HCT116 (cell line): Measurements from ENCODE around the gene TMEM62. TPM values are rescaled to one million over a fixed set of nuclear protein-coding genes. Genes with fewer than 3 reads are reported as not detected.
"Not testable (repeated sequence)": the region's sequence is repeated elsewhere in the genome, so short reads cannot be mapped to it uniquely, and the experiment has no call there.

Experiments
- ATAC-seq: fragments of 200-7000 bp; cut with Tn5 transposase; 2 replicates; pipeline ENCODE4 v1.9.1; 2020; ENCODE audit warnings: mild to moderate bottlenecking, moderate library complexity
- BruUV-seq: library from RNA; stranded (reverse); fragments of 400-500 nt; replicated peaks from 2 replicates; lab custom pipeline; 2021; lab: Mats Ljungman, UMichigan
- CTCF ChIA-PET: fragments of 300-600 bp; sonication (Branson Sonifier 250); formaldehyde crosslinking; loops from one replicate; lab custom pipeline; 2021; ENCODE audit warnings: antibody characterized with exemption; lab: Charles Lee
- POLR2A ChIA-PET: fragments of 300-600, 350-600 bp; sonication (Branson Sonifier 250); formaldehyde crosslinking; loops from one replicate; lab custom pipeline; 2021; ENCODE audit warnings: antibody characterized with exemption; lab: Charles Lee
- RAD21 ChIA-PET, 2 experiments: fragments of 300-600 bp; sonication (Branson Sonifier 250); formaldehyde crosslinking; loops; one replicate each; lab custom pipeline; 2023; ENCODE audit warnings: low total read pairs in 2 of 2; ENCODE audit not compliant: uncharacterized antibody in 2 of 2, unreplicated experiment in 2 of 2, low non-redundant PET in 1 of 2; lab: Charles Lee
- DNase-seq: peaks from one replicate; pipeline ENCODE4 v3.0.0-alpha.2; 2010; ENCODE audit warnings: low read depth, low spot score
- H2AFZ ChIP-seq: fragments of 200-600 bp; shearing (Covaris generic), sonication (generic); 2 replicates; pipeline ENCODE4 v1.6.1; 2017; ENCODE audit warnings: low read depth, mixed run types, mixed read lengths, antibody characterized with exemption, low read length; ENCODE audit not compliant: poor library complexity, severe bottlenecking
- H3K27ac ChIP-seq: 2 replicates; pipeline ENCODE4 v1.5.1; 2012; ENCODE audit warnings: low read depth, low read length
- H3K27me3 ChIP-seq: fragments of 200-600 bp; sonication (generic); 2 replicates; pipeline ENCODE4 v1.6.1; 2016; ENCODE audit warnings: mixed run types, low read length, mixed read lengths; ENCODE audit not compliant: insufficient read depth
- H3K36me3 ChIP-seq, 2 experiments: fragments of 200-500 bp in 1 of 2; fragments of 200-600 bp in 1 of 2; sonication (Bioruptor generic) in 1 of 2; sonication (generic) in 1 of 2; 2 replicates each; pipeline versions ENCODE4 v1.5.1 to v1.6.1; 2014 to 2016; ENCODE audit warnings: low read length in 2 of 2, inconsistent platforms in 1 of 2, mixed read lengths in 1 of 2, mixed run types in 1 of 2; ENCODE audit not compliant: insufficient read depth in 2 of 2, control insufficient read depth in 1 of 2
- H3K4me1 ChIP-seq, 2 experiments: fragments of 200-600 bp in 1 of 2; sonication (generic) in 1 of 2; 2 replicates each; pipeline versions ENCODE4 v1.5.1 to v1.6.1; 2012 to 2017; ENCODE audit warnings: low read length in 2 of 2, inconsistent platforms in 1 of 2, mild to moderate bottlenecking in 1 of 2, mixed read lengths in 1 of 2, mixed run types in 1 of 2, moderate library complexity in 1 of 2; ENCODE audit not compliant: insufficient read depth in 2 of 2, control insufficient read depth in 1 of 2
- H3K4me2 ChIP-seq: fragments of 200-600 bp; sonication (generic); 2 replicates; pipeline ENCODE4 v1.6.1; 2017; ENCODE audit warnings: mixed run types, low read length, mixed read lengths
- H3K4me3 ChIP-seq, 2 experiments: fragments of 200-600 bp in 1 of 2; sonication (generic) in 1 of 2; replicated peaks in 1 of 2; 2 replicates each; pipeline ENCODE4 v1.5.1; 2011 to 2016; ENCODE audit warnings: low read length in 2 of 2, control low read depth in 1 of 2, low read depth in 1 of 2, mild to moderate bottlenecking in 1 of 2, mixed read lengths in 1 of 2, mixed run types in 1 of 2
- H3K79me2 ChIP-seq: fragments of 200-600 bp; sonication (generic); 2 replicates; pipeline ENCODE4 v1.6.1; 2017; ENCODE audit warnings: mild to moderate bottlenecking, mixed run types, low read length, moderate library complexity, mixed read lengths; ENCODE audit not compliant: insufficient read depth
- H3K9ac ChIP-seq: fragments of 200-600 bp; sonication (generic); 2 replicates; pipeline ENCODE4 v1.6.1; 2016; ENCODE audit warnings: low read length, mixed read lengths
- H3K9me2 ChIP-seq: fragments of 200-600 bp; sonication (generic), shearing (Covaris generic); 2 replicates; pipeline ENCODE4 v1.6.1; 2017; ENCODE audit warnings: mixed run types, mild to moderate bottlenecking, moderate library complexity; ENCODE audit not compliant: insufficient read depth
- H3K9me3 ChIP-seq, 2 experiments: fragments of 200-500 bp in 1 of 2; fragments of 200-600 bp in 1 of 2; sonication (Bioruptor generic) in 1 of 2; sonication (generic) in 1 of 2; 2 replicates each; pipeline ENCODE4 v1.6.1; 2014 to 2017; ENCODE audit warnings: low read length in 2 of 2, mixed read lengths in 2 of 2, inconsistent platforms in 1 of 2, low read depth in 1 of 2, mild to moderate bottlenecking in 1 of 2, mixed run types in 1 of 2, moderate library complexity in 1 of 2; ENCODE audit not compliant: control insufficient read depth in 1 of 2, insufficient read depth in 1 of 2
- H4K20me1 ChIP-seq: fragments of 200-600 bp; sonication (generic), shearing (Covaris generic); 2 replicates; pipeline ENCODE4 v1.6.1; 2017; ENCODE audit warnings: mixed run types, mild to moderate bottlenecking, moderate library complexity; ENCODE audit not compliant: insufficient read depth
- CBX3 ChIP-seq: IDR thresholded peaks from 2 replicates; pipeline ENCODE4 v1.6.1; 2012; ENCODE audit warnings: low read depth
- FOSL1 ChIP-seq: IDR thresholded peaks from 2 replicates; pipeline ENCODE4 v1.6.1; 2012; ENCODE audit warnings: low read depth
- TCF7L2 ChIP-seq: IDR thresholded peaks from 2 replicates; pipeline ENCODE4 v1.7.0; 2011; ENCODE audit warnings: borderline replicate concordance, inconsistent platforms; ENCODE audit not compliant: insufficient read depth, insufficient read length; ENCODE audit errors: extremely low read depth
- YY1 ChIP-seq: IDR thresholded peaks from 2 replicates; pipeline ENCODE4 v1.6.1; 2011; ENCODE audit warnings: low read length, low read depth, moderate library complexity, mild to moderate bottlenecking; ENCODE audit not compliant: insufficient replicate concordance; ENCODE audit errors: extremely low read depth
- ZNF274 ChIP-seq: fragments of 200-500 bp; sonication (Bioruptor generic); IDR thresholded peaks from 2 replicates; pipeline ENCODE4 v1.6.1; 2014; ENCODE audit warnings: mild to moderate bottlenecking, low read depth, low read length, inconsistent platforms
- intact Hi-C: fragments of 100-400 bp; cut with micrococcal nuclease; formaldehyde crosslinking; loops from 2 replicates; pipeline ENCODE4 v1.10.0; 2022
- total RNA-seq: library from RNA; stranded (reverse); gene quantifications from one replicate; pipeline ENCODE4 v1.2.1, GENCODE V29; 2021; ENCODE audit not compliant: unreplicated experiment

The TMEM62 gene
- total RNA-seq, 1 experiment from 2014 or later: 8.8 TPM

GRCh38 chr15:43194795-43195194 lies 61.4 kb downstream of the TMEM62 start (continued):
- TF ChIP-seq FOSL1 (no peak), YY1 (no peak), TCF7L2 (no peak)

- ChIA-PET POLR2A (no interaction called here), CTCF (interaction anchor here (3.1 kb wide), 1 partner anchor 7 kb away, joined by 23 read pairs; no protein-coding TSS in a partner anchor), RAD21 (no interaction called here)
- no peaks in the 10 kb centered on the region for H3K27me3 ChIP-seq
- peaks cover 12 to 21% of the 10 kb centered on the region in 2 experiments; a peak in 3 of 4 replicates for H3K36me3 ChIP-seq
- intact Hi-C loops: no loop called here
- peaks cover 3% of the 10 kb centered on the region; the same call in 1 of the 2 replicates for H4K20me1 ChIP-seq
- no peak for ATAC-seq
- H3K4me1 ChIP-seq: no peaks in the 10 kb centered on the region
- no TSS peak for BruUV-seq
- H3K4me3 ChIP-seq: no peak overlapping the region
- no peak for DNase-seq
- no peak overlapping the region for H2AFZ ChIP-seq
- H3K27ac ChIP-seq: no peak overlapping the region
- no peaks in the 10 kb centered on the region for H3K79me2 ChIP-seq
- H3K9me3 ChIP-seq: no peaks in the 10 kb centered on the region
- H3K9me2 ChIP-seq: no peaks in the 10 kb centered on the region
- H3K4me2 ChIP-seq: no peak overlapping the region
- H3K9ac ChIP-seq: no peak overlapping the region
- TF ChIP-seq CBX3 (no peak), ZNF274 (no peak)
- TF ChIP-seq, all 23 proteins: peak for 0
Measured at GRCh38 chr15:43196760-43197548, 63.6 kb downstream of the TMEM62 start.

GRCh38 chr15:43197773-43198172 lies 64.4 kb downstream of the TMEM62 start:
- POLR2A ChIA-PET: not testable (repeated sequence)

GRCh38 chr15:43198556-43198955 lies 65.2 kb downstream of the TMEM62 start:
- H3K4me3 ChIP-seq, DNase-seq, H3K27ac ChIP-seq, intact Hi-C loops, POLR2A ChIA-PET, RAD21 ChIA-PET, H3K9ac ChIP-seq, H3K4me2 ChIP-seq, CTCF ChIA-PET, H3K4me1 ChIP-seq, H3K27me3 ChIP-seq, H4K20me1 ChIP-seq, H3K79me2 ChIP-seq, ATAC-seq, H3K9me3 ChIP-seq, BruUV-seq, H2AFZ ChIP-seq, H3K9me2 ChIP-seq, H3K36me3 ChIP-seq: not testable (repeated sequence)

More at GRCh38 chr15:43197773-43198172, 64.4 kb downstream of the TMEM62 start:
- H4K20me1 ChIP-seq, H3K4me3 ChIP-seq, H2AFZ ChIP-seq, H3K27ac ChIP-seq, H3K79me2 ChIP-seq, BruUV-seq, intact Hi-C loops, H3K9me2 ChIP-seq, H3K9ac ChIP-seq, H3K4me1 ChIP-seq, ATAC-seq, CTCF ChIA-PET, RAD21 ChIA-PET, H3K4me2 ChIP-seq, H3K27me3 ChIP-seq, H3K9me3 ChIP-seq, DNase-seq: not testable (repeated sequence)
- H3K36me3 ChIP-seq: peaks cover 5 to 14% of the 10 kb centered on the region in 2 experiments; a peak in 3 of 4 replicates
